PC-3 (cell line): Measurements from ENCODE around the gene PABPN1L.

Experiments used
- CTCF ChIP-seq: fragments of 300-600 bp; sonication (generic); conservative IDR thresholded peaks from 2 replicates; pipeline ENCODE4 v1.5.1; 2017; ENCODE audit warnings: antibody characterized with exemption, low read depth, mild to moderate bottlenecking, low read length
- EZH2phosphoT487 ChIP-seq: fragments of 300-600 bp; sonication (generic); IDR thresholded peaks from 2 replicates; pipeline ENCODE4 v1.6.1; 2018; ENCODE audit warnings: mild to moderate bottlenecking, antibody characterized with exemption, low read length, borderline replicate concordance

- no peak for TF ChIP-seq EZH2phosphoT487
- no peak for TF ChIP-seq CTCF
Observed at GRCh38 chr16:88864099-88864498, 2.4 kb downstream of the PABPN1L start.
